ENCODE data around the gene DGUOK. TPM values are rescaled to one million over a fixed set of nuclear protein-coding genes. Genes with fewer than 3 reads are reported as not detected.

DGUOK gene
- polyA plus RNA-seq, 1 donor from 2014 or later: 168 TPM

DNA sequence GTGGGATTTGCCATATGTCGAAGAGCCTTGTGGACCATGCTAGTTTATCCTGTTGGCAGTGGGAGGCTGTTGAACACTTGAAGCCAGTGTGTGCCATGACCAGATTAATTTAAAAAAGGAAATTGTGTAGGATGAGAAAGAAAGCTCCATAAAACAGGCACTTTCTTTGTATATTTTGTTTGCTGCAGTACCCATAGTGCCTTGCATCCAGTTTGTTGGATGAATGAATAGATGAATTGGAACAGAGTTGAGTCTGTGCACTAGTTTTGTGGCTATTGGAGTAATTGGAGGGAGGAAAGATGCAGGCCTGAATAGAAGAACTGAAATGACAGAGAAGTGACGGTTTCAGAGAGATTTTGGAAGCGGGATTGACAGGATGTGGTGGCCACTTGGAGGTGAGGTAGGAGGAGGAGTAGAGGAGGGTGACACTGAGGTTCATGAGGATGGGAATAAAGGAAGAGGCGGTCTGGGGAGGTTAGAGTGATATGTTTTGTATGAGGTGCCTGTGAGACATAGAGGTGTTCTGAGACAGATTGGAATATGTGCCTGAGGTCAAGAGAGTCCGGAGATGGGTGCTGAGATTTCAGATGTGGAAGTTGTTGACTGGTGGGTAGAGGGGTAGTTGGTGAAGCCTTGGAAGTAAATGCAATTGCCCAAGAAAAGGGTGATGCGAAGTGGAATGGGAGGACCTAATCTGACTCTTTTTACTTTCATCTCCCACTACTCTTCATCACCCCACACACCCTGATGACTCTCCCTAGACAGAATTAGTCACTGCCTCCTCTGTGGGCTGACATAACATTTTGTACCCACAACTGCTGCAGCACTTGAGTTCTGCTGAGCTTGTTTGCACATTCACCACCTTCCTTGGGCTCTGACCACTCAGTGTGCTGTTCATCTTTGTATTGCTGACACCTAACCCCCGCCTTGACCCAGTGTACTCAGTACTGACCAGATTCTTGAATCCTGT lies 5.1 kb downstream of the DGUOK start:
- no peaks in the 10 kb centered on the region for H3F3A ChIP-seq (ENCODE audit: insufficient read depth, low read length, poor library complexity, severe bottlenecking)
- no peak overlapping the region for H3K9ac ChIP-seq (ENCODE audit: low read length)
- no peak for TF ChIP-seq TAF1 (IDR thresholded peaks at IDR 0.05; ENCODE audit: low read depth)
- TF ChIP-seq, protein P1, sequence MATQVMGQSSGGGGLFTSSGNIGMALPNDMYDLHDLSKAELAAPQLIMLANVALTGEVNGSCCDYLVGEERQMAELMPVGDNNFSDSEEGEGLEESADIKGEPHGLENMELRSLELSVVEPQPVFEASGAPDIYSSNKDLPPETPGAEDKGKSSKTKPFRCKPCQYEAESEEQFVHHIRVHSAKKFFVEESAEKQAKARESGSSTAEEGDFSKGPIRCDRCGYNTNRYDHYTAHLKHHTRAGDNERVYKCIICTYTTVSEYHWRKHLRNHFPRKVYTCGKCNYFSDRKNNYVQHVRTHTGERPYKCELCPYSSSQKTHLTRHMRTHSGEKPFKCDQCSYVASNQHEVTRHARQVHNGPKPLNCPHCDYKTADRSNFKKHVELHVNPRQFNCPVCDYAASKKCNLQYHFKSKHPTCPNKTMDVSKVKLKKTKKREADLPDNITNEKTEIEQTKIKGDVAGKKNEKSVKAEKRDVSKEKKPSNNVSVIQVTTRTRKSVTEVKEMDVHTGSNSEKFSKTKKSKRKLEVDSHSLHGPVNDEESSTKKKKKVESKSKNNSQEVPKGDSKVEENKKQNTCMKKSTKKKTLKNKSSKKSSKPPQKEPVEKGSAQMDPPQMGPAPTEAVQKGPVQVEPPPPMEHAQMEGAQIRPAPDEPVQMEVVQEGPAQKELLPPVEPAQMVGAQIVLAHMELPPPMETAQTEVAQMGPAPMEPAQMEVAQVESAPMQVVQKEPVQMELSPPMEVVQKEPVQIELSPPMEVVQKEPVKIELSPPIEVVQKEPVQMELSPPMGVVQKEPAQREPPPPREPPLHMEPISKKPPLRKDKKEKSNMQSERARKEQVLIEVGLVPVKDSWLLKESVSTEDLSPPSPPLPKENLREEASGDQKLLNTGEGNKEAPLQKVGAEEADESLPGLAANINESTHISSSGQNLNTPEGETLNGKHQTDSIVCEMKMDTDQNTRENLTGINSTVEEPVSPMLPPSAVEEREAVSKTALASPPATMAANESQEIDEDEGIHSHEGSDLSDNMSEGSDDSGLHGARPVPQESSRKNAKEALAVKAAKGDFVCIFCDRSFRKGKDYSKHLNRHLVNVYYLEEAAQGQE (IDR thresholded peaks at IDR 0.05; ENCODE audit: borderline replicate concordance): no peak
- H3K79me2 ChIP-seq (replicated peaks; ENCODE audit: insufficient read depth, low read length): peaks cover 70% of the 10 kb centered on the region
- no peak overlapping the region for H3K4me3 ChIP-seq (ENCODE audit: low read length)
- no peak overlapping the region for H3K4me2 ChIP-seq (ENCODE audit: low read length)
- H3K9me3 ChIP-seq (ENCODE audit: low read length): no peaks in the 10 kb centered on the region
- H4K20me1 ChIP-seq (ENCODE audit: insufficient read depth): no peaks in the 10 kb centered on the region
- H3K27ac ChIP-seq (ENCODE audit: low read length): no peak overlapping the region
- no peak overlapping the region for H2AFZ ChIP-seq (ENCODE audit: low read depth, low read length)
- no peaks in the 10 kb centered on the region for H3K36me3 ChIP-seq (ENCODE audit: insufficient read depth, low read length)
- H3K9me2 ChIP-seq (ENCODE audit: insufficient read depth, low read length): no peaks in the 10 kb centered on the region
- no peaks in the 10 kb centered on the region for H3K27me3 ChIP-seq (ENCODE audit: insufficient read depth, low read depth, low read length)

DNA sequence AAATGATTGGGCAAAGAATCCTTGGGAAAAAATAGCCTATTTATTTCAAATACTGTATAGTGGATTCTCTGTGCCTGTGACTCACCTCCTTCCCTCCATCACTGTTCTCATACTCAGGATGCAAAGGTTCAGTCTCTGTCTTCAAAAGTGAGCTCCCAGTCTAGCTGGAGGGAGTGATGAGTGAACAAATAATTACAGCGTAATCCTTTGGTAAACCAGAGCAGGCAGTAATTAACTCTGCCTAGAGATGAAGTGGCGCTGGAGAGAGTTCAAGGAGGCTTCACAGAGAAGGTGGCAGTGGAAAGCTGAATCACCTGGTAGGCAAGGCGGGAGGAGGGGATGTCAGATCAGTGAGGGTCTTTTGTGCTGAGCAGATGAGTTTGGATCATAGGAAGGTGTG lies 6.5 kb downstream of the DGUOK start:
- TF ChIP-seq TAF1 (IDR thresholded peaks at IDR 0.05; ENCODE audit: low read depth) (no peak), SMC3 (conservative IDR thresholded peaks at IDR 0.05; ENCODE audit: poor library complexity) (no peak), EP300 (conservative IDR thresholded peaks at IDR 0.05; ENCODE audit: poor library complexity, severe bottlenecking) (no peak), POLR2AphosphoS5 (IDR thresholded peaks at IDR 0.05) (no peak), EZH2 (IDR thresholded peaks at IDR 0.05; ENCODE audit: borderline replicate concordance, insufficient read depth, low read length, poor library complexity, severe bottlenecking) (no peak), MXI1 (conservative IDR thresholded peaks at IDR 0.05; ENCODE audit: poor library complexity, severe bottlenecking) (no peak), RAD21 (conservative IDR thresholded peaks at IDR 0.05) (no peak)
- TF ChIP-seq, protein P2, sequence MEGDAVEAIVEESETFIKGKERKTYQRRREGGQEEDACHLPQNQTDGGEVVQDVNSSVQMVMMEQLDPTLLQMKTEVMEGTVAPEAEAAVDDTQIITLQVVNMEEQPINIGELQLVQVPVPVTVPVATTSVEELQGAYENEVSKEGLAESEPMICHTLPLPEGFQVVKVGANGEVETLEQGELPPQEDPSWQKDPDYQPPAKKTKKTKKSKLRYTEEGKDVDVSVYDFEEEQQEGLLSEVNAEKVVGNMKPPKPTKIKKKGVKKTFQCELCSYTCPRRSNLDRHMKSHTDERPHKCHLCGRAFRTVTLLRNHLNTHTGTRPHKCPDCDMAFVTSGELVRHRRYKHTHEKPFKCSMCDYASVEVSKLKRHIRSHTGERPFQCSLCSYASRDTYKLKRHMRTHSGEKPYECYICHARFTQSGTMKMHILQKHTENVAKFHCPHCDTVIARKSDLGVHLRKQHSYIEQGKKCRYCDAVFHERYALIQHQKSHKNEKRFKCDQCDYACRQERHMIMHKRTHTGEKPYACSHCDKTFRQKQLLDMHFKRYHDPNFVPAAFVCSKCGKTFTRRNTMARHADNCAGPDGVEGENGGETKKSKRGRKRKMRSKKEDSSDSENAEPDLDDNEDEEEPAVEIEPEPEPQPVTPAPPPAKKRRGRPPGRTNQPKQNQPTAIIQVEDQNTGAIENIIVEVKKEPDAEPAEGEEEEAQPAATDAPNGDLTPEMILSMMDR (IDR thresholded peaks at IDR 0.05; ENCODE audit: poor library complexity, severe bottlenecking): no peak
- TF ChIP-seq, protein P1 (IDR thresholded peaks at IDR 0.05; ENCODE audit: borderline replicate concordance): no peak
- no peak overlapping the region for H2AFZ ChIP-seq (ENCODE audit: low read depth, low read length)
- H3K4me3 ChIP-seq (ENCODE audit: low read length): no peak overlapping the region
- peaks cover 68% of the 10 kb centered on the region for H3K79me2 ChIP-seq (replicated peaks; ENCODE audit: insufficient read depth, low read length)
- H3K4me2 ChIP-seq (ENCODE audit: low read length): no peak overlapping the region
- H4K20me1 ChIP-seq (ENCODE audit: insufficient read depth): no peaks in the 10 kb centered on the region
- no peaks in the 10 kb centered on the region for H3K9me2 ChIP-seq (ENCODE audit: insufficient read depth, low read length)
- no peaks in the 10 kb centered on the region for H3K9me3 ChIP-seq (ENCODE audit: low read length)
- H3F3A ChIP-seq (ENCODE audit: insufficient read depth, low read length, poor library complexity, severe bottlenecking): no peaks in the 10 kb centered on the region
- H3K36me3 ChIP-seq (ENCODE audit: insufficient read depth, low read length): no peaks in the 10 kb centered on the region
- H3K27me3 ChIP-seq (ENCODE audit: insufficient read depth, low read depth, low read length): no peaks in the 10 kb centered on the region
- H3K27ac ChIP-seq (ENCODE audit: low read length): no peak overlapping the region
- H3K9ac ChIP-seq (ENCODE audit: low read length): no peak overlapping the region

Data from neural cell (in vitro differentiated cells).